Hair follicular keratinocyte (primary cell): Measurements from ENCODE around the gene POC1A. TPM values are rescaled to one million over a fixed set of nuclear protein-coding genes. Genes with fewer than 3 reads are reported as not detected.

Source experiments
- total RNA-seq: library from RNA; depleted of rRNA; stranded (reverse); fragments of >200 nt; gene quantifications from 2 replicates; pipeline ENCODE4 v1.2.3, GENCODE V29; 2015

Gene POC1A
- 8.7 and 23.7 TPM in 2 replicates for total RNA-seq

GRCh38 chr3:52154135-52155094 is at the start of gene POC1A:
Gene POC1A, minus strand, starts transcription at chr3:52154423. Its CDS starts 51 bp downstream, at chr3:52154372.

GRCh38 chr3:52197842-52198625 is 43.8 kb upstream of the POC1A start, which contains the start of gene ALAS1:
Gene ALAS1, plus strand, starts transcription at chr3:52198160. Its CDS starts 1,082 bp downstream, at chr3:52199242.

GRCh38 chr3:52056521-52056967 is 97.7 kb downstream of the POC1A start, which contains the start of gene DUSP7:
Gene DUSP7, minus strand, starts transcription at chr3:52056571. Its CDS starts 205 bp downstream, at chr3:52056366.

Other genes with a start within 250 kb of the POC1A start
- gene RRP9, start 212.5 kb downstream of the POC1A start, total RNA-seq, result 29.8 and 47.9 TPM in 2 replicates
- gene PARP3, start 212.1 kb downstream of the POC1A start, total RNA-seq, result 5.7 and 5.9 TPM in 2 replicates
- gene GPR62, start 199.0 kb downstream of the POC1A start, total RNA-seq, result not detected in 2 replicates
- gene PCBP4, start 187.0 kb downstream of the POC1A start, total RNA-seq, result 44.2 and 57.0 TPM in 2 replicates
- gene ABHD14B, start 180.4 kb downstream of the POC1A start, total RNA-seq, result 51.9 and 64.7 TPM in 2 replicates
- 19.7 and 19.8 TPM in 2 replicates for gene ABHD14A, start 179.4 kb downstream of the POC1A start, total RNA-seq
- gene ACY1, start 170.9 kb downstream of the POC1A start, total RNA-seq, result 134 and 148 TPM in 2 replicates
- gene RPL29, start 158.5 kb downstream of the POC1A start, total RNA-seq, result 2,114 and 2,340 TPM in 2 replicates
- gene DUSP7, start 97.9 kb downstream of the POC1A start, total RNA-seq, result 118 and 162 TPM in 2 replicates
- 43.8 and 52.0 TPM in 2 replicates for gene ALAS1, start 43.7 kb upstream of the POC1A start, total RNA-seq
- not detected in 2 replicates for gene TLR9, start 71.2 kb upstream of the POC1A start, total RNA-seq
- 149 and 181 TPM in 2 replicates for gene TWF2, start 84.7 kb upstream of the POC1A start, total RNA-seq
- 7.6 and 9.9 TPM in 2 replicates for gene PPM1M, start 91.3 kb upstream of the POC1A start, total RNA-seq
- 44.5 and 51.0 TPM in 2 replicates for gene WDR82, start 124.2 kb upstream of the POC1A start, total RNA-seq
- 10.3 and 15.7 TPM in 2 replicates for gene GLYCTK, start 133.4 kb upstream of the POC1A start, total RNA-seq
- gene DNAH1, start 161.9 kb upstream of the POC1A start, total RNA-seq, result 0.27 and 0.86 TPM in 2 replicates